Upper lobe of right lung (tissue), 1 donor: ENCODE data around the gene MTURN. TPM values are rescaled to one million over a fixed set of nuclear protein-coding genes. Genes with fewer than 3 reads are reported as not detected.

Experiments
- ATAC-seq: fragments of 200-7000 bp; cut with Tn5 transposase; one replicate; pipeline ENCODE4 v1.9.1; 2020; ENCODE audit warnings: mild to moderate bottlenecking, moderate library complexity
- DNase-seq: peaks from one replicate; pipeline ENCODE4 v3.0.0-alpha.2; 2020
- H3K27ac ChIP-seq: fragments of 200-600 bp; one replicate; pipeline ENCODE4 v1.8.0; 2022
- H3K27me3 ChIP-seq: fragments of 200-600 bp; one replicate; pipeline ENCODE4 v1.8.0; 2022; ENCODE audit warnings: mild to moderate bottlenecking
- H3K36me3 ChIP-seq: fragments of 200-600 bp; one replicate; pipeline ENCODE4 v1.8.0; 2022
- H3K4me1 ChIP-seq: fragments of 200-600 bp; one replicate; pipeline ENCODE4 v1.8.0; 2022
- H3K4me3 ChIP-seq: fragments of 200-600 bp; one replicate; pipeline ENCODE4 v1.8.0; 2022; ENCODE audit warnings: mild to moderate bottlenecking
- H3K9me3 ChIP-seq: fragments of 200-600 bp; one replicate; pipeline ENCODE4 v1.8.0; 2022
- intact Hi-C: fragments of 100-400 bp; cut with DNase I; formaldehyde crosslinking; loops from one replicate; pipeline ENCODE4 v1.11.0; 2022
- total RNA-seq: library from RNA; stranded (reverse); fragmentation: NEBNext Ultra II Directional; extraction: Animal tissue kit (Norgen Biotek cat#: 25700); gene quantifications from one replicate; pipeline ENCODE4 v1.2.1, GENCODE V29; 2021
- TF ChIP-seq, protein P1 (sequence below): fragments of 200-600 bp; IDR thresholded peaks from one replicate; pipeline ENCODE4 v1.8.0; 2022; ENCODE audit warnings: antibody characterized with exemption
- donor health status: DM: no; HTN: yes; CAD: no; lungs with severe emphysema.

The MTURN gene
- total RNA-seq, 1 donor from 2014 or later, result 31.3 TPM

DNA sequence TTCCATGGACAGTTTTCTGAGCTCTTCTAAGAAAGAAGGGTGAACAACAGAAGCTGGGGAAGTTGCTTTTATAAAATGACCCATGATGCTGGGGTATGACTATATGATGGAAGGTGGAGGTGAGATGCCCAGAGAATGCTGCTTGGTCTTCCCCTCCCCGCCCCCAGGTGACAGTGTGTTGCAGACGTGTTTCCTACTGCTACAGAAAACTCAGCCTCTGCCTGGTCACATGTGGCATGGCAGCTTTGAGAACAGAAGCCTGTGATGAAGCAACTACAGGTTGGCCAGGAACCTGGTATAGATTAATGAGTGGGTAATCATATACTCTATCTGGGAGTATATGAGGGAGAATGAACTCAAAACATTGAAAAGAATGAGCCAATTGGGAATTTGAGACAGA lies 67.1 kb downstream of the MTURN start:
- H3K4me1 ChIP-seq, result no peaks in the 10 kb centered on the region
- H3K36me3 ChIP-seq, result no peaks in the 10 kb centered on the region
- no peak overlapping the region for H3K4me3 ChIP-seq
- TF ChIP-seq, protein P1, sequence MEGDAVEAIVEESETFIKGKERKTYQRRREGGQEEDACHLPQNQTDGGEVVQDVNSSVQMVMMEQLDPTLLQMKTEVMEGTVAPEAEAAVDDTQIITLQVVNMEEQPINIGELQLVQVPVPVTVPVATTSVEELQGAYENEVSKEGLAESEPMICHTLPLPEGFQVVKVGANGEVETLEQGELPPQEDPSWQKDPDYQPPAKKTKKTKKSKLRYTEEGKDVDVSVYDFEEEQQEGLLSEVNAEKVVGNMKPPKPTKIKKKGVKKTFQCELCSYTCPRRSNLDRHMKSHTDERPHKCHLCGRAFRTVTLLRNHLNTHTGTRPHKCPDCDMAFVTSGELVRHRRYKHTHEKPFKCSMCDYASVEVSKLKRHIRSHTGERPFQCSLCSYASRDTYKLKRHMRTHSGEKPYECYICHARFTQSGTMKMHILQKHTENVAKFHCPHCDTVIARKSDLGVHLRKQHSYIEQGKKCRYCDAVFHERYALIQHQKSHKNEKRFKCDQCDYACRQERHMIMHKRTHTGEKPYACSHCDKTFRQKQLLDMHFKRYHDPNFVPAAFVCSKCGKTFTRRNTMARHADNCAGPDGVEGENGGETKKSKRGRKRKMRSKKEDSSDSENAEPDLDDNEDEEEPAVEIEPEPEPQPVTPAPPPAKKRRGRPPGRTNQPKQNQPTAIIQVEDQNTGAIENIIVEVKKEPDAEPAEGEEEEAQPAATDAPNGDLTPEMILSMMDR, result no peak
- ATAC-seq, result no peak
- H3K9me3 ChIP-seq, result no peaks in the 10 kb centered on the region
- H3K27ac ChIP-seq, result no peak overlapping the region
- DNase-seq, result no peak
- intact Hi-C loops, result no loop called here
- no peaks in the 10 kb centered on the region for H3K27me3 ChIP-seq

- Histone ChIP-seq H3K9me3 (no peaks in the 10 kb centered on the region), H3K27ac (no peak overlapping the region), H3K4me3 (no peak overlapping the region), H3K36me3 (no peaks in the 10 kb centered on the region), H3K4me1 (no peaks in the 10 kb centered on the region), H3K27me3 (no peaks in the 10 kb centered on the region)
- intact Hi-C loops, result no loop called here
- TF ChIP-seq, protein P1, result no peak
- DNase-seq (no peak), ATAC-seq (no peak)
Observed at GRCh38 chr7:30202671-30203070, 67.9 kb downstream of the MTURN start.

DNA sequence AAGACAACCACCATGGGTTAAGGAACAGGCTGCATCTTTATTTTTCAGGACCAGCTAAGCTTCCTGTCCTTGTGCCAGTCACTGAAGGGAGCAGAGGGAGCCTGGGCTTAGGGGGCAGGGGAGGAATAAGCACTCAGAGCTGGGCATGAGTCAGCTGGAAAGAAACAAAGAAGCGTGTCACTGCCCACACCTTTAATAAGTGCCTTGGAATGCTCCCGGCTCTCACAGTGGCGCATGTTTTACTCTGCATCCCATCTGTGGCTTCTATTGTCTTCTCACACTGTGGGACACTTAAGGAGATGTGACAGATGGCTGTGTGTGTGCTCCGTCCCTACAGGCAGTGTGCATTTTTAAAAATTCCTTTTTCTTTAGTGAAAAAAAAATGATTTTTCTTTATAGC lies 71.7 kb downstream of the MTURN start:
- no peaks in the 10 kb centered on the region for H3K9me3 ChIP-seq
- no peak overlapping the region for H3K4me3 ChIP-seq
- ATAC-seq (peak; percentile 84), DNase-seq (no peak)
- intact Hi-C loops, result no loop called here
- H3K36me3 ChIP-seq, result no peaks in the 10 kb centered on the region
- no peak overlapping the region for H3K27ac ChIP-seq
- TF ChIP-seq, protein P1, result no peak
- H3K27me3 ChIP-seq, result no peaks in the 10 kb centered on the region
- no peaks in the 10 kb centered on the region for H3K4me1 ChIP-seq

DNA sequence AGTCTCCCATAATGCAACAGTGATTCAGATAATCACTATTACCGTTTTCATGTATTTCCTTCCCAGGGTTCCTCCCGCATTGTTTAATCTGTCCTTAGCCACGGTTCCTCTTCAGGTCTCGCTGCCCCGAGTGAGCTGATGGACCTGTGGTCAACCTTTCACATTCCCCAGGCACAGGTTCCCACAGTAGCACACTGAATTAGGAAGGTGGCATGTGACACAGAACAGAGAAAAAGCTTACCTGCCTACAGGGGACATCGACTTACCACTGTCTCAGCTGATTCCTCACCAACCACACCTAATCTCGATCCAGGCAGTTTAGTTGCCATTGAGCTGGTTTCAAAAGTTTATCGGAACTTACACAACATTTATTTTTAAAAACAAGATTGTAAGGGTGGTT lies 72.2 kb downstream of the MTURN start:
- H3K27ac ChIP-seq, result no peak overlapping the region
- no peaks in the 10 kb centered on the region for H3K36me3 ChIP-seq
- no peak overlapping the region for H3K4me3 ChIP-seq
- H3K9me3 ChIP-seq, result no peaks in the 10 kb centered on the region
- TF ChIP-seq, protein P1, result no peak
- ATAC-seq (no peak), DNase-seq (no peak)
- intact Hi-C loops, result no loop called here
- H3K27me3 ChIP-seq, result no peaks in the 10 kb centered on the region
- no peaks in the 10 kb centered on the region for H3K4me1 ChIP-seq

DNA sequence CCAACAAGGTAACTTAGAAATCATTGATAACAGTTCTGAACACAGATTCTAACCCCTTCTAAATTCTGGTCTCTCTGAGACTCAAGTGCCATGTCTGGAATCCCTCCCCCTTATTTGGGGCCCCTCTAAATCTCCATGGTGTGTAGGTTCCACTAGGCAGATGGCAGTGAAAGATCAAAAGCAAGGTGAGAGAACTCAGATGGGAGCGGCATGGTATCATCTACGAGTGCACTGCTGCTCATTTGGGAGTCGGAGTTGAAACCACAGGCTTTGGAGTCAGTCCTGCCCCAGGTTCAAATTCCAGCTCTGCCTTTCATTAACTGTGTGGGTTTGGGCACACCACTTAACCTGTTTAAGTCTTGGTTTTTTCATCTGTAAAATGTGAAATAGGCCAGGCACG lies 72.6 kb downstream of the MTURN start:
- H3K4me1 ChIP-seq, result no peaks in the 10 kb centered on the region
- H3K9me3 ChIP-seq, result no peaks in the 10 kb centered on the region
- DNase-seq (no peak), ATAC-seq (no peak)
- no peak overlapping the region for H3K4me3 ChIP-seq
- TF ChIP-seq, protein P1, result no peak
- no peaks in the 10 kb centered on the region for H3K36me3 ChIP-seq
- intact Hi-C loops, result no loop called here
- no peaks in the 10 kb centered on the region for H3K27me3 ChIP-seq
- H3K27ac ChIP-seq, result no peak overlapping the region

DNA sequence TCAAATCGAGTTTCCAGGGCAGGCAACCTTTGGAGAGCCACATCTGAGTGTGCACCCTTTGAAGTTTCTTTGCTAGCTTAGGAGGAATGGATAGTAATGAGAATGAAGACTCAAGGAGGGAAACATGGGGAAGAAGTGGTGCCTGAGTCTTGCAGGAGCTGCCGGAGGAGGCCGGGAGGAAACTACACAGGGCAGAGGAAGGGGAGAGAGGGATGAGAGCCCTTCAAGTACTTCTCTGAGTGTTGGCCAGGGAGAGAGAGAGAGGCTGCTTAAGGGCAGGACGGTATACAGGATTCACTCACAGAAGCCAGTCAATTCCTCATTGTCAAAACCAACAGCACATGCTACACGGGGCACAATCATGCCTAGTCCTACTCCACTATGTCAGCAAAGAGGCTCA lies 75.2 kb downstream of the MTURN start:
- TF ChIP-seq, protein P1, result no peak
- Histone ChIP-seq H3K4me3 (no peak overlapping the region), H3K27me3 (no peaks in the 10 kb centered on the region), H3K27ac (no peak overlapping the region), H3K9me3 (no peaks in the 10 kb centered on the region), H3K4me1 (peaks cover 4% of the 10 kb centered on the region), H3K36me3 (no peaks in the 10 kb centered on the region)
- DNase-seq (no peak), ATAC-seq (no peak)
- intact Hi-C loops, result no loop called here
